Keratinocyte (primary cell): Measurements from ENCODE around the gene CDC34.
A peak's percentile ranks its signal among the peaks of the same experiment; 100 is the strongest.

Experiments
- CTCF ChIP-seq, 3 experiments: IDR thresholded peaks in 1 of 3; conservative IDR thresholded peaks in 1 of 3; optimal IDR thresholded peaks in 1 of 3; 2 replicates in 2 of 3; 3 replicates in 1 of 3; pipeline versions ENCODE3 to v1.5.1; 2011; ENCODE audit warnings: low read length in 3 of 3, mild to moderate bottlenecking in 3 of 3, moderate library complexity in 2 of 3, control low read depth in 1 of 3, inconsistent platforms in 1 of 3; ENCODE audit not compliant: insufficient read depth in 2 of 3; ENCODE audit errors: extremely low read depth in 1 of 3
- EZH2 ChIP-seq: IDR thresholded peaks from one replicate; pipeline ENCODE4 v1.6.1; 2012; ENCODE audit warnings: inconsistent platforms, mild to moderate bottlenecking, low read length, moderate library complexity

- TF ChIP-seq CTCF (optimal IDR thresholded peaks at IDR 0.05 in 1 of 3, IDR thresholded peaks at IDR 0.05 in 1 of 3, conservative IDR thresholded peaks at IDR 0.05 in 1 of 3; ENCODE audit: extremely low read depth in 1 of 3, insufficient read depth in 2 of 3, low read length in 3 of 3) = no peak
- peak; percentile 98 for TF ChIP-seq EZH2
Measured at GRCh38 chr19:497869-498510, 33.6 kb upstream of the CDC34 start.
